A673 (cell line): ENCODE data around the gene GSG1. TPM values are rescaled to one million over a fixed set of nuclear protein-coding genes. Genes with fewer than 3 reads are reported as not detected.

Experiments used
- BruUV-seq: library from RNA; stranded (reverse); fragments of 400-500 nt; replicated peaks from 2 replicates; lab custom pipeline; 2021; lab: Mats Ljungman, UMichigan
- CTCF ChIA-PET: fragments of 300-600 bp; sonication (Branson Sonifier 250); formaldehyde crosslinking; loops from one replicate; lab custom pipeline; 2022; ENCODE audit warnings: antibody characterized with exemption; lab: Charles Lee
- POLR2A ChIA-PET: fragments of 300-600 bp; sonication (Branson Sonifier 250); formaldehyde crosslinking; loops from one replicate; lab custom pipeline; 2022; ENCODE audit warnings: antibody characterized with exemption; ENCODE audit not compliant: low non-redundant PET; lab: Charles Lee
- DNase-seq: peaks from one replicate; pipeline ENCODE4 v3.0.0-alpha.2; 2015; ENCODE audit warnings: low spot score
- H3K27ac ChIP-seq: fragments of 200-600 bp; sonication (generic); 2 replicates; pipeline ENCODE4 v1.5.1; 2016; ENCODE audit warnings: mixed run types, low read depth, mild to moderate bottlenecking, mixed read lengths, antibody characterized with exemption, low read length; ENCODE audit not compliant: poor library complexity, severe bottlenecking
- H3K27me3 ChIP-seq: fragments of 200-600 bp; sonication (generic); replicated peaks from 2 replicates; pipeline ENCODE4 v1.6.1; 2017; ENCODE audit warnings: mixed run types, low read depth, mild to moderate bottlenecking, mixed read lengths, antibody characterized with exemption, low read length; ENCODE audit not compliant: insufficient read depth, poor library complexity
- H3K36me3 ChIP-seq: fragments of 200-600 bp; sonication (generic); 2 replicates; pipeline ENCODE4 v1.6.1; 2016; ENCODE audit warnings: mixed run types, mild to moderate bottlenecking, mixed read lengths, antibody characterized with exemption, low read length; ENCODE audit not compliant: insufficient read depth, poor library complexity, severe bottlenecking
- H3K4me1 ChIP-seq: fragments of 200-600 bp; sonication (generic); 2 replicates; pipeline ENCODE4 v1.6.1; 2017; ENCODE audit warnings: mixed run types, mild to moderate bottlenecking, mixed read lengths, antibody characterized with exemption, low read length; ENCODE audit not compliant: insufficient read depth, poor library complexity, severe bottlenecking
- H3K4me3 ChIP-seq: fragments of 200-600 bp; sonication (generic); 2 replicates; pipeline ENCODE4 v1.5.1; 2016; ENCODE audit warnings: low read depth, mixed run types, mild to moderate bottlenecking, mixed read lengths, low read length; ENCODE audit not compliant: poor library complexity, severe bottlenecking
- H3K9me3 ChIP-seq: fragments of 200-600 bp; sonication (generic); 2 replicates; pipeline ENCODE4 v1.6.1; 2016; ENCODE audit warnings: mixed run types, low read depth, mild to moderate bottlenecking, mixed read lengths, antibody characterized with exemption, low read length; ENCODE audit not compliant: poor library complexity, severe bottlenecking
- EZH2 ChIP-seq: fragments of 200-600 bp; sonication (generic); IDR thresholded peaks from 2 replicates; pipeline ENCODE4 v1.6.1; 2017; ENCODE audit warnings: borderline replicate concordance, low read depth, mild to moderate bottlenecking, mixed read lengths, antibody characterized with exemption, low read length; ENCODE audit not compliant: poor library complexity, severe bottlenecking
- intact Hi-C: fragments of 100-400 bp; cut with micrococcal nuclease; formaldehyde crosslinking; loops from one replicate; pipeline ENCODE4 v1.10.0; 2022; ENCODE audit not compliant: unreplicated experiment
- total RNA-seq: library from RNA; stranded (reverse); gene quantifications from 2 replicates; pipeline ENCODE4 v1.2.3, GENCODE V29; 2021
- TF ChIP-seq, protein P1 (sequence below): fragments of 300-800, 200-600 bp; sonication (generic); conservative IDR thresholded peaks from 2 replicates; pipeline ENCODE4 v1.5.1; 2017; ENCODE audit warnings: low read depth, mild to moderate bottlenecking, antibody characterized with exemption, low read length, moderate library complexity, mixed read lengths

Gene GSG1
- total RNA-seq, 1 experiment from 2014 or later, result 0.24 TPM

DNA sequence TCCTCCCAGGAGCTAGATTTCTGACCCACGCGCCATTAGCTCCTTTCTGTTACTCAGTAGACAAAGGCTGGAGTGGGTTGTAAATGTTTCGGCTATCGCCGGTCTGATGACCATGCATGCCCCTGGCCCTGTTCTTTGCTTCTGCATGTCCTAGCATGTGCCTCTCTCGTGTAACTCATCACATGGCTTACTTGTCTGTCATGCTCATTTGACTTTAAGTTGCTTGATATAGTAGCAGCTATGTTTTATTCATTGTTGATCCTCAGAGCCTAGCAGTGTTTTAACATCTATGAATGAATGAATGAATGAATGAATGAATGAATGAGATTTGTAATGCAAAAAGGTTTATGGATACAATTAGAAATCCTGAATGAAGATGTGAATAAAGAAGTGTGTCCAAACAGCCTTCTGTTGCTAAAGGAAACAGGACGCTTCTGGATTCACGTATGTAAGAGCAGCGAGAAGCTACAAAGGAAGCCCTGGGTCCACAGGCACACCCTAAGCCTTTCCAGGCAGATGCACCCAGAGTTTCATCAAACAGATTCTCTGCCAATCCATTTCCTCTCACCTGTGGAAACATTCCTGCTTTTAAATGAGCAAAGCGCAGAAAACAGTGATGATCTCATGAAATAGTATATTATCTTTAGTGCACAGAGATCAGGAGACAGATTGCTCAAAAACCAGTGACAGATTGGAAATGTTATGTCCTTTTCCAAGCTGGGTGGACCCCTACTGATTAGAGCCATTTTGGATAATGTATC lies 3.4 kb downstream of the GSG1 start:
- CTCF ChIA-PET, result interaction anchor here (0.6 to 2.0 kb wide), 3 partner anchors 102 to 336 kb away, joined by 5 to 11 read pairs (median 5); no protein-coding TSS in a partner anchor
- Histone ChIP-seq H3K9me3 (no peaks in the 10 kb centered on the region), H3K4me1 (peaks cover 49% of the 10 kb centered on the region), H3K4me3 (peak overlapping the region; percentile 54), H3K27ac (peak overlapping the region; percentile 91), H3K27me3 (no peaks in the 10 kb centered on the region), H3K36me3 (no peaks in the 10 kb centered on the region)
- no TSS peak for BruUV-seq
- POLR2A ChIA-PET, result interaction anchor here (0.5 to 0.7 kb wide), 3 partner anchors 15 to 333 kb away, joined by 3 to 10 read pairs (median 3); no protein-coding TSS in a partner anchor
- intact Hi-C loops, result loop anchor here (2.0 to 5.0 kb wide), 3 partner anchors 99 to 183 kb away; partner anchors contain the start of gene HEBP1
- DNase-seq, result peak; percentile 21
- TF ChIP-seq EZH2, result no peak
- TF ChIP-seq, protein P1, sequence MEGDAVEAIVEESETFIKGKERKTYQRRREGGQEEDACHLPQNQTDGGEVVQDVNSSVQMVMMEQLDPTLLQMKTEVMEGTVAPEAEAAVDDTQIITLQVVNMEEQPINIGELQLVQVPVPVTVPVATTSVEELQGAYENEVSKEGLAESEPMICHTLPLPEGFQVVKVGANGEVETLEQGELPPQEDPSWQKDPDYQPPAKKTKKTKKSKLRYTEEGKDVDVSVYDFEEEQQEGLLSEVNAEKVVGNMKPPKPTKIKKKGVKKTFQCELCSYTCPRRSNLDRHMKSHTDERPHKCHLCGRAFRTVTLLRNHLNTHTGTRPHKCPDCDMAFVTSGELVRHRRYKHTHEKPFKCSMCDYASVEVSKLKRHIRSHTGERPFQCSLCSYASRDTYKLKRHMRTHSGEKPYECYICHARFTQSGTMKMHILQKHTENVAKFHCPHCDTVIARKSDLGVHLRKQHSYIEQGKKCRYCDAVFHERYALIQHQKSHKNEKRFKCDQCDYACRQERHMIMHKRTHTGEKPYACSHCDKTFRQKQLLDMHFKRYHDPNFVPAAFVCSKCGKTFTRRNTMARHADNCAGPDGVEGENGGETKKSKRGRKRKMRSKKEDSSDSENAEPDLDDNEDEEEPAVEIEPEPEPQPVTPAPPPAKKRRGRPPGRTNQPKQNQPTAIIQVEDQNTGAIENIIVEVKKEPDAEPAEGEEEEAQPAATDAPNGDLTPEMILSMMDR, result no peak

DNA sequence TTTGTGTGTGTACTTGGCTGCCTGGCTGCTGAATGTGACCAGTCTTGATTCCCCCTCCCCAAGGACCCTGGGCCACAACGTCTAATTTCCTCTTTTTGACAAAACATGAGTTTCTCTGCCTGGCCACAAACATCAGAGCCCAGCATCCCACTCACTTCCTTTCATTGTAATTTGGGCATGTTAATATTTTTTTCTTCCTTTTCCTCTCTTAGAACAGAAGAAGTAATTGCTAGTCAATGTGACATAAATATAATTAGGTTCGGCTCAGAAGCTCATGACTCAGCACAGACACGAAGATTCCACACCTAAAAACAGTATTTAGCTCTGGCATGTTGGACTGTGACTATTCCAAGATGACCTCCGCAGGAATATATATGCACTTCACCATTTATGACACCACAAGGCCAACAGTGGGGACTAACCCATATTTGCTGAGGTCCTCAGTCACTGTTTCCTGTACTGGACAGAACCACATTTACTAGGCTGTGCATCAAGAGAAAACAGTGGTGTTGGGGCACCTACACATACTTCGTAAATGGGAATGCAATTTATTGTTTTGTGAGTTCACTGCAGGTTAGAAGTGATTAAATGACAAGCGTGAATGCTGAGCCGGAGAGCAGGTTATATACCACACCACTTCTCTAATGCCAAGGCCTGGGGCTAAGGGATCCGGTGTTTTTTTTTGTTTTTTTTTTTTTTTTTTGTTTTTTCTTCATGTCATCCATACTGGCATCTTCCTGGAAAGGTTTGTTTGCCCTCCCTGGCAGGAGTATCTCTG lies 4.2 kb downstream of the GSG1 start:
- Histone ChIP-seq H3K27me3 (no peaks in the 10 kb centered on the region), H3K36me3 (no peaks in the 10 kb centered on the region), H3K4me1 (peaks cover 57% of the 10 kb centered on the region), H3K4me3 (no peak overlapping the region), H3K27ac (peak overlapping the region; percentile 91), H3K9me3 (no peaks in the 10 kb centered on the region)
- CTCF ChIA-PET, result interaction anchor here (0.5 to 2.0 kb wide), 4 partner anchors 82 to 109 kb away, joined by 3 to 5 read pairs (median 5); no protein-coding TSS in a partner anchor
- no peak for DNase-seq
- intact Hi-C loops, result loop anchor here (2.0 to 5.0 kb wide), 3 partner anchors 98 to 182 kb away; partner anchors contain the start of gene HEBP1
- BruUV-seq, result TSS peak; percentile 70
- TF ChIP-seq, protein P1, result no peak
- no peak for TF ChIP-seq EZH2
- POLR2A ChIA-PET, result interaction anchor here (0.7 kb wide), 1 partner anchor 57 kb away, joined by 4 read pairs; no protein-coding TSS in a partner anchor

DNA sequence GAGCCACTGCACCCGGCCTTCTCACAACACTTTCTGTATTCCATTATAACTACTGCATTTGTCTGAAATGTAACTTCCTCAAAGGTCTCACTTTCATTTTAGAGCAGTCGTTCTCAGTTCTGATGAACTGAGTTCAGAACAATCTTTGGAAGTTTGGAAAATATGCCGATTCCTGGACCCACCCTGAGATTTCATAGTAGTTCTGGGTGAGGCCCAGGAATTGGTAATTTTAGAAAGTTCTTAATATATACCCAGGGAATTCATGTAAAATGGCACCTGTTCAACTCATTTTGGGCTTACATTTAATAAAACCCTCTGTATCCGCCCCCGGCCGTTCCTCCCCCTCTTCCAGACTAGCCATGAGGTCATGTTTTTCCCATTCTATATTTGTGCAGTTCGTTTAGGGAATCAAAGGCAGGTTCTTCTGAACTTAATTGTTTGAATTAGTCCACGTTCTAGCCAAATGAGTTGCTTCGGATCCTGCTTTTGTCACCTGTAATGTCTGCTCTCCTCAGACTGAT lies 5.9 kb downstream of the GSG1 start:
- no TSS peak for BruUV-seq
- H3K4me3 ChIP-seq, result peak overlapping the region; percentile 4

More for the DNA sequence above, 5.9 kb downstream of the GSG1 start:
- no peaks in the 10 kb centered on the region for H3K9me3 ChIP-seq
- peak overlapping the region; percentile 91 for H3K27ac ChIP-seq
- CTCF ChIA-PET, result interaction anchor here (1.0 to 1.1 kb wide), 3 partner anchors 104 to 115 kb away, joined by 3 to 11 read pairs (median 3); no protein-coding TSS in a partner anchor
- POLR2A ChIA-PET, result no interaction called here
- no peaks in the 10 kb centered on the region for H3K27me3 ChIP-seq
- no peak for TF ChIP-seq EZH2
- TF ChIP-seq, protein P1, result no peak
- H3K4me1 ChIP-seq, result peaks cover 69% of the 10 kb centered on the region
- no peaks in the 10 kb centered on the region for H3K36me3 ChIP-seq
- intact Hi-C loops, result loop anchor here (1.0 to 5.0 kb wide), 4 partner anchors 97 to 181 kb away; partner anchors contain the start of gene HEBP1
- DNase-seq, result peak; percentile 11
